Activated CD4-positive, alpha-beta T cell treated with anti-CD3 and anti-CD28 coated beads, Interleukin-2, amount 50 U/mL, for 1 hour (primary cell): ENCODE measurements around the gene SPDYE18.
"Not testable (repeated sequence)": the region's sequence is repeated elsewhere in the genome, so short reads cannot be mapped to it uniquely, and the experiment has no call there.

Source experiments
- DNase-seq: peaks from one replicate; pipeline ENCODE4 v3.0.0-alpha.2; 2020

Gene SPDYE18, protein sequence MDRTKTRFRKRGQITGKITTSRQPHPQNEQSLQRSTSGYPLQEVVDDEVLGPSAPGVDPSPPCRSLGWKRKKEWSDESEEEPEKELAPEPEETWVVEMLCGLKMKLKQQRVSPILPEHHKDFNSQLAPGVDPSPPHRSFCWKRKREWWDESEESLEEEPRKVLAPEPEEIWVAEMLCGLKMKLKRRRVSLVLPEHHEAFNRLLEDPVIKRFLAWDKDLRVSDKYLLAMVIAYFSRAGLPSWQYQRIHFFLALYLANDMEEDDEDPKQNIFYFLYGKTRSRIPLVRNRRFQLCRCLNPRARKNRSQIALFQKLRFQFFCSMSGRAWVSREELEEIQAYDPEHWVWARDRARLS

DNA sequence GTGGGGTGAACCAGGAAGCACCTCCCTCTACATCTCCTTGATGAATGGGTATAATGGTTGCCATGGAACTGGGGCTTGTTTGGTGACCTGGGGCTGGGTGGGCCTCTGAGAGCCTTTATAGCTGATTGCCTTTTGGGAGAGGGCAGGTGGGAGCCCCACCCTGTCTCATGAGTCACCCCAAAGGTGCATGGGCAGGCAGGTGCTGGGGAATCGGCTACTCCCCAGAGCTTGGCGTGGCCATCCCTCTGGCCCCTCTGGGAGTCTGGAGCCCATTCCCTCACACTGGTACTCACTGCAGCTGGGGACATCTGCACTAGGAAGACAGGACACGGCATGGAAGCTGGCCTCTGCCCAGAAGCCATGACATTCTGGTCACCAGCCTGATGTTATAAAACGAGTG is at the start of gene SPDYE18:
Gene SPDYE18 (minus strand): TSS at position 2 of the 400 bp plus-strand sequence. CDS start 2,046 bp downstream, outside the sequence.
- DNase-seq: not testable (repeated sequence)

DNA sequence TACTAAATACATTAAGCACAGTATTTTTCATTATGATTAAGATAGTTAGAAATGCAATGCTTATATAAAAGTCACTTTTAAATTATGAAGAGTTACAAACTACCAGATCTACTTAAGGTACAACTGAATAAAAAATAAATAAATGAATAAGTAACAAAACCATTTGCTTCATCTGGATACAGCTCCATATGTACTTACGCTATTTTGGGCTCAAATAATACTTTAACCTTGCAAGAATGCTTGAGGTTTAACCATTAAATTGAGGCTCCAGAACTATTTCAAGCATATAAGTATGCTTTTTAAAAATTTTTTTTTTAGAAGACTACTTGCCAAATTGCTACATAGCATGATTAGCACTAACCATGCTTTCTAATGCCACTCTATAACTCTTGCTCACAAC is 46.0 kb upstream of the SPDYE18 start:
- DNase-seq: not testable (repeated sequence)

DNA sequence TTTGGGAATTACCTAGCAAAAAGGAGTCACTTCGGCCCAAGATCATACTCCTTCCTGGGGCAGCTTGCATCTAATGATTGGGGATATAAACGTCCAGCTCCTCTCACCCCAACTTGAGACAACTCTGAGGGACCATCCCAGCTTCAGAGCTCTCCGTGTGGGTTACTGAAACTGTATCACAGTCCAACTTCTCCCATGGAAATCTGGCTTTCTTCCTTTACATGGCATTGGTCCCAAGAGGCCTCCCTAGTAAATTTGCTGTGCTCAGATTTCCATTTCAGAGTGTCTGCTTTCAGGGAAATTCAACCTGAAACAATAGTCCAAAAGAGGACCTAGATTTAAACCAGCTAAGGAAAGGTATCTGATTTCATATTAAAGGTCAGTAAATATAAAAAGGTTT is 45.3 kb upstream of the SPDYE18 start:
- DNase-seq: not testable (repeated sequence)

DNA sequence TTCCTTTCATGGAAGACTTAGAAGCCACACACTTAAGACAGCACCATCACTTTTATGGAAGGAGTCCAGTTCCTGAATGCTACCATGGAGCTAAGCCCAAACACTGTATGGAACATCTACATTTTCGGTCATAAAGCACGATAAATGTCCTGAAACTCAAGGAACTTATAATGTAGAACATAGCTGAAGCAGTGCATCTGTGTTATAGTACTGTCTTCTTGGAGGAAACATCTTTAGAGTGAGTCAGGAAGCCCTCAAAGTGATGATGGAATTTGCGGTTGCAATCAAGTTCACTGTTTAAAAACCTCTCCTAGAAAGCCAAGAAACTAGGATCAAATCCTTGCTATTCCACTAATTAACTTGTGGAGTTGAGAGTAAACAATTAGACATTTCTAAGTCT is 43.5 kb upstream of the SPDYE18 start:
- not testable (repeated sequence) for DNase-seq

DNA sequence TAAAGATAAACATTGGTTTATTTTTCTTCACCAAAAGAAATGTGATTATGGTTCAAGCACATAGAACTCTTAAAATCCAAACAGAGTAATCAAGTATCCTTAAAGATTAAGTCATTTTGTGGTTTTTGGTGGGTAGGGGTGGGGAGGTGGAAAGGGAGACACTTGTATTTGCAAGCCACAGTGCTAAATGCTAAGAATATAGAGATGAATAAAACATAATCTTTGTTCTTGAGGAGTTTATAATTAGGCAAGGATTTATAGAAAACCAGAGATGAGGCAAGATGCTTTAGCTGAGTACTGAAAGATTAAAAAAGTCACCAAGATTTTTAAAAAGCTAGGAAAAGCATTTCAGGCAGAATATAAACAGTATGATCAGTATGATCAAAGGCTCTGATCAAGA is 40.3 kb upstream of the SPDYE18 start:
- not testable (repeated sequence) for DNase-seq

DNA sequence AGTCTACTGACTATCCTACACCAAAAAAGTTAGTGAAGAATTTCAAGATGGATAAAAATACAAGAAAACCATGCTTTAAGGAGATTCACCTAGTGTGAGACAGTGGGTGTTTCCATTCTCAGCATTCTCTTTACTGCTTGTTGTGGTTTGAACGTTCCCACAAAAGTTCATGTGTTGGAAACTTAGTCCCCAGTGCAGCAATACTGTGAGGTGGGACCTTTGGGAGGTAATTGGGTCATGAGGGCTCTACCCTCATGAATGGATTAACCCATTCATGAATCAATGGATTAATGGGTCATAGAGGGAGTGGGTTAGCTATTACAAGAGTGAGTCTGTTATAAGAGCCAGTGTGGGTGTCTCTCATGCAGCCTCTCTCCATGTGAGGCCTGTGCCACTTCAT is 38.8 kb upstream of the SPDYE18 start:
- DNase-seq: not testable (repeated sequence)

DNA sequence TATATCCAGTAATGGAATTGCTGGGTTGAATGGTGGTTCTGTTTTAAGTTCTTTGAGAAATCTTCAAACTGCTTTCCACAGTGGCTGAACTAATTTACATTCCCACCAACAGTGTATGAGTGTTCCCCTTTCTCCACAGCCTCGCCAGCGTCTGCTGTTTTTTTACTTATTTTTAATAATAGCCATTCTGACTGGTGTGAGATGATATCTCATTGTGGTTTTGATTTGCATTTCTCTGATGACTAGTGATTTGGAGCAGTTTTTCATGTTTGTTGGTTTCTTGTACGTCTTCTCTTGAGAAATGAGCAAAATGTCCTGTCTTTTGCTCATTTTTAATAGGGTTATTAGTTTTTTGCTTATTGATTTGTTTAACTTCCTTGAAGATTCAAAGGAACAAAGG is 38.1 kb upstream of the SPDYE18 start:
- not testable (repeated sequence) for DNase-seq

DNA sequence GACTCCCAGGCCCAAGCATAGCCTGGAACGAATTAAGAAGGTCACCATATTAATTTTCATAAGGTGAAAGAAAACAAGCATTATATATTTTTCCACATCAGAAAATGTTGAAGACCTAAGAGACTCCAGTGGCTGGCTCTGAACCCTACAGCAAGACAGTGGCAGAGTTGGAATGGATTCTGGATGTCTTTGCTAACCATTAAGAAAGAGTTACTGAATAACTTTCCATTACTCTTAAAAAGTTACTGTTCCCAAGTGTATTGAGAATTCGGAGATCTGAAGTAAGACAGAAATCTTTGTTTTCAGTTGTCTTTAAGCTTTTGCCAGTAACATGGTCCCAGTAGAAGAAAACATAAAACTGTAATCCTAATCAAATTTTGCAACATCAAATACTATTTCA is 29.9 kb upstream of the SPDYE18 start:
- not testable (repeated sequence) for DNase-seq

DNA sequence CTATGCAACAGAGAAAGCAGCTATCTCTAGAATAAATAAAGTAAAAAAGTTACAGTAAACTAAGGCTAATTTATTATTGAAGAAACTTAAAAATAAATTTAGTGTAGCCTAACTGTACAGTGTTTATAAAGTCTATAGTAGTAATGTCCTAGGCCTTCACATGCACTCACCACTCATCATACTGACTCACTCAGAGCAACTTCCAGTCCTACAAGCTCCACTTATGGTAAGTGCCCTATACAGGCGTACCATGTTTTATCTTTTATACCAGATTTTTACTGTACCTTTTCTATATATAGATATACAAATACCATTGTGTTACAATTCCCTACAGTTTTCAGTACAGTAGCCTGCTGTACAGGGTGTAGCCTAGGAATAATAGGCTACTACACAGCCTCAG is 19.8 kb upstream of the SPDYE18 start:
- DNase-seq: not testable (repeated sequence)

DNA sequence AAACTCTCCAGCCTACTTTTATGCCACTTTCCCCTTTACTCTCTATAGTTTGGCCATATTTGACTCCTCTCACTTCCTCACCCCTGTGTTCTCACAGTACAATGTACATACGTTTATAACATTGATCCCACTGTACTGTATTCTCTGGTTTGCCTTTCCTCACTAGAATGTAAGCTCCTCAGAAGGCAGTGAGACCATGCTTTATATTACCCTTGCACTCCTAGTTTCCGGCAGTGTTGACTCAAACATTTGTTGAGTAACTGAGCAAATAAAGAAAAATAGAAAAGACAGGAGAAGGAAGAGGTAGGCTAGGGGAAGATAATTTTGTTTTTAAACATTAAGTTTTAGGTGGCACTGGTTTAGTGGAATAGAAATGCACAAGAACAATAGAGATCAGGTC is 17.9 kb upstream of the SPDYE18 start:
- DNase-seq: not testable (repeated sequence)

DNA sequence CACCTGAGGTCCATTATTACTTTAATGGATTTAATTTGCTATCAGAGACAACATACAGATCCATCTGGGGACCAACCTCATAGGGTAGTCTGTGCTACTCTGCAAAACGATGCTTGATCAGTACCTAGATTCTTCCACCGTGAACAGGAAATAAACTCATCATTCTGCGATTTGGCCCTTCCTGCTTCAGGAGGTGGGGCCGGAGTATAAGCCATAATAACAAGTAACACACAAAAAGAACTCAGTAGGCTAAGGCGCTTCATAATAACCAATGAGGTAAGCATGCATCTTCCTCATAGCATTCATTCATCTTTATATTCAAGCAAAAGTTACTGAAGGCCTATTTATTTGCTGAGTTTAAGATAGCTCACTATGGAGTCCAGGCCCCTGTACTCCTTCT is 17.3 kb upstream of the SPDYE18 start:
- not testable (repeated sequence) for DNase-seq

DNA sequence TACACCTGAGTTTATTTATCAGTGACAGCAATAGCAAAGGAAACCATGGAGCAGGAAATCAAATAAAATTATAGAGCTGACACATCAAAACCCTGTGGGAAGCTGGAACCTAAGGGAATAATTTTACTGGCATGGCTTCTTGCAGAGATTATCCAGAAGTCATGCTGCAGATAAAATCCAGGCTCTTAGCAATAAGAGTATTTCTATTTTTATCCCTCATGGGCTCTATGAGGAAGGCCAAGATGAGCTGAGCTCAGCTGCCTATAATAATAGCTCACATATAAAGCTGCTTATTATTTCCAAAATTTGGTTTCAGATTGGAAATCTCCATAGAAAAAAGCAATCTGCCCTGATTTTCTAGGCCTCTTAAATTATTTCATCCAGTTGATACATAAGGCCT is 16.8 kb upstream of the SPDYE18 start:
- not testable (repeated sequence) for DNase-seq

DNA sequence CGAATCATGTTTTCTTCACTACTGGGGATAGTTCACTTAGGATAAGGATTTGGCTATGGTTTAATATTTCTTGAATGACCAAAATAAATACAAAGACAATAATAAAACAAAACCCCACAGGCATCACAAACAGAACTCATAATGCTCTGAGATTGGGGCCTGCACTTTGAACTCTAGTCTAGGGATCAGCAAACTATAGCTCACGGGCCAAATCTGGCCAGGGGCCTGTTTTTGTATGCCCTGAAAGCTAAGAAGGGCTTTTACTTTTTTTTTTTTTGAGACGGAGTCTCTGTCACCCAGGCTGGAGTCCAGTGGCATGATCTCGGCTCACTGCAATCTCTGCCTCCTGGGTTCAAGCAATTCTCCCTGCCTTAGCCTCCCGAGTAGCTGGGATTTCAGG is 14.7 kb upstream of the SPDYE18 start:
- not testable (repeated sequence) for DNase-seq

DNA sequence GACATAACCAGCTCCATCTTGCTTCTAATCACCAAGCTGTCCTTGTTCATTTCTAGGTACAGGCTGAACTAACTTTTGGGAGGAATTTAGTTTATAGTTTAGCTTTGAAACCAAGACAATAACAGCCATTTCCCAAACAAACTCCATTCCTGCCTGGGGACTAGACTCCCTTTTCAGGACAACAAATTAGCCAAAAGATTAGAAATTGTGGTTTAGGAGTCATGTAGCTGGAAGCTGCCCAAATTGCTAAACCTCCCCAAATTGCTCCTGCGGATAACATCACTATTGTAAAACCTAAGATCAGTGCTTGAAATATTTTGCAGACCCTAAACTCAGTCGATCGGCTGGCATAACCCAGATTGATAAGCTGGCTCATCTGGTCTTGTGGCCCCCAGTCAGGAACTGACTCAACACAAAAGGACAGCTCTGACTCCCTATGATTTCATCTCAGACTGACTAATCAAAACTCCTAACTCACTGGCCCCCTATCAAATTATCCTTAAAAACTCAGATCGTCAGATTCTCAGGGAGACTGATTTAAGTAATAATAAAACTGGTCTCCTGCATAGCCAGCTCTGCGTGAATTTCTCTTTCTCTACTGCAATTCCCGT is 12.5 kb upstream of the SPDYE18 start:
- DNase-seq: not testable (repeated sequence)

DNA sequence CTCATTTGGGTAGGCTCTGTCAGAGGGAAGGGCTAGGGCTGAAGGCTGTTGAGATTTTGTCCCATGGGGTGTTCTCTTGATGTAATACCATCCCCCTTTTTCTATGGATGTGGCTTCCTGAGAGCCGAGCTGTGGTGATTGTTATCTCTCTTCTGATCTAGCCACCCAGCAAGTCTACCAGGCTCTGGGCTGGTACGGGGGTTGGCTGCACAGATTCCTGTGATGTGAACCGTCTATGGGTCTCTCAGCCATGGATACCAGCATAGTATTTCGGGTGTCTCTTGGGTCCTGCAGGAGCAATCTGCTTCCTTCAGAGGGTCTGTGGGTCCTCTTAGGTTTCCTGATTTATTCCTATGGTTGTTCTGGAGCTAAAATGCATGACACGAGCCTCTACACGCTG is 8.8 kb upstream of the SPDYE18 start:
- not testable (repeated sequence) for DNase-seq

DNA sequence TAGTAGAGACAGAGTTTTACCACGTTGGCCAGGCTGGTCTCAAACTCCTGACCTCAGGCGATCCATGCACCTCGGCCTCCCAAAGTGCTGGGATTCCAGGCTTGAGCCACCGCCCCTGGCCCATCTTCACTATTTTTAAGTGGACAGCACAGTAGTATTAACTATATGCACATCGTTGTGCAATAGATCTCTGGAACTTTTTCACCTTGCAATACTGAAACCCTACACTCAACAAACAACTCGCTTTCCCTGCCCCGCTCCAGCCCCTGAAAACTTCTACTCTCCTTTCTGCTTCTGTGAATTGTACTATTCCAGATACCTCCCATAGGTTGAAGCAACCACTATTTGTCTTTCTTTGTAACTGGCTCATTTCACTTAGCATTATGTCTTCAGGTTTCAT is 3.5 kb upstream of the SPDYE18 start:
- not testable (repeated sequence) for DNase-seq

DNA sequence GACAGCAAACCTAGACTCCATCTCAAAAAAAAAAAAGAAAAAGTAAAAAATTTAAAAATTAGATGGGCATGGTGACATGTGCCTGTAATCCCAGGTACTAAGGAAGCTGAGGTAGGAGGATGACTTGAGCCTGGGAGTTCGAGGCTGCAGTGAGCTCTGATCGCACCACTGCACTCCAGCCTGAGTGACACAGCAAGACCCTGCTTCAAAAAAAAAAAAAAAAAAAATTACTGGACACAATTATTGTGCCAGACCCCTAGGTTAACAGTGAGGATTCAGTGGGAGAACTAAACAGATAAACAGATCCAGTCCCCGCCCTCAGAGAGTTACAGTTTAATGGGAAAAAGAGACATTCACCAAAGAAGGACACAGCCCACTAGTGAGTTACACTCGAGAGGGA is 1.4 kb upstream of the SPDYE18 start:
- not testable (repeated sequence) for DNase-seq

DNA sequence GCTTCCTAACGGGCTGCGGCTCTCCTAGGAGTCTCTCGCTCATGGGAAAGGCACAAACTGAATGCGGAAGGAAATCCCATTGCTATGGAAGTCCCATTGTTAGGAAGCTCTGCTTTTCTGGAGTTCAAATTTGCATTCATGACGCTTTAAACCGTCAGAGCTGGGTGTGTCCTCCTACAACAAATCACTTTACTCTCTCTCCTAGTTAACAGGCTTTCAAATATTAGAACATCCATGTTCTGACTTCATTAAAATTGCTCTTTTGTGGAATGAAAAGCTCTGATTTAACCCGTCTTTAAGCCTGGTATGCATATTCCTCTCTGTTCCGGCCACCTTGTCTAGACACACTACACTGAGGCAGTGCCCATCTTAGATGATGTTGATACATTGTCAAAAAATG is 30.1 kb downstream of the SPDYE18 start, which contains the start of gene SPDYE17:
Gene SPDYE17 (minus strand): TSS at position 101 of the 400 bp plus-strand sequence. CDS start 1,791 bp downstream, outside the sequence.
- DNase-seq: not testable (repeated sequence)

DNA sequence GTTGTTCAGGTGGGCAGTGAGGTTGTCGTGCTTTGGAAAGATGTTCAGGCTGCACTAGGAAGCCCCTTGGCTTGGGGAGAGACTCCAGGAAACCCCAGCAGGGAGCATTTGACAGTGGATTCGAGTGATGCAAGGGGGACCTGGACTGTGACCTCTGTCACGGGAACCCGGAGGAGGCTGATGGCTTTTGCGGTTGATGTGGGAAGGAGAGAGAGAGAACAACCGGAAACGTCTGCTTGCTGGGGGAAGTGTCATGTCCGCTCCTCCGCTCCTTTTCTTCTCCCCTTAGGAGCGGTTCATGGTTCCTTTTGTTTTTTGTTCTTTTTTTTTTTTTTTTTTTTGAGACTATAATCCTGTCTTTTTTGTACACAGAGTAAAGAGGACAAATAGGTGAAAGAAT is 36.0 kb downstream of the SPDYE18 start:
- not testable (repeated sequence) for DNase-seq

DNA sequence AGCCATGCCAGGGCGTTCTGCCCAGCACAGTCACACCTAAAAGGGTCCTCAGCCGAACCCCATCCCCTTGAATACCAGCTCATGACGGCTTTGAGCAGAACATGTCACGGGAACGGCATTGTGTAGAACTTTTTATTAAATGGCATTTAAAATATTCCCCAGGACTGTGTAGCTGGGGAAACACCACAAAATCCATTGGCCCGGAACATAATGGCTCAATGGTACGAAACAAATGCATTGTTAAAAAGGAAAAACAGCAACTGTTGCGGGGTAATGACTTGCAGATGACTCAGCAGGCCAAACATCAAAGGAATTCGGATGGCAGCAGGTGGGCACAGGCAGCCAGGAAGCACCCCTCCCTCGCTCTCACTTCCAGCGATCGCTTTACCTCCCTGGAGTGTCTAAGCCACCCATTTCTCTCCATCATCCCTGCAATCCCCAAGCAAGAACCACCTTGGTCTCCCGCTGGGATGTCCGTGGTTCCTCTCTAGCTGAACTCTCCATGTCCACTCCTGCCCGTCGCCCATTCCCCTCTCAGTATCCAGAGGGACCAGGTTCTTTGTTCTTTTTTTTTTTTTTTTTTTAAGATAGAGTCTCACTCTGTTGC is 52.2 kb downstream of the SPDYE18 start:
- DNase-seq: not testable (repeated sequence)

DNA sequence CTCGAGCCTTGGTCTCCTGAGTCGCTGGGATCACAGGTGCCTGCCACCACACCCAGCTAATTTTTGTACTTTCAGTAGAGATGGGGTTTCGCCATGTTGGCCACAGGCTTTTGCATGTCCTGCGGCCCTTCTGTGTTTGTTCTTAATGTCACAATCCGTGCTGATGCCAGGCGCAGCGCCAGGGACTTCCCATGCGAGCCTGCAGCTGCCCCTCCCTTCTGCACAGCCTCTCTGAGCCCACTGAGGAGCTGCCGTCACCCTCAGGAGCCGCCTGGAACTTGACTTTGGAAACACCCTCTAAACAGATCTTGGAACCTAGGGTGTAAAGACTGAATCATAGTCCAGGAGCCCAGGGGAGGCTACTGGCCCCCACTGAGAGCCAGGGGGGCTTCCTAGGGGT is 54.4 kb downstream of the SPDYE18 start:
- not testable (repeated sequence) for DNase-seq

DNA sequence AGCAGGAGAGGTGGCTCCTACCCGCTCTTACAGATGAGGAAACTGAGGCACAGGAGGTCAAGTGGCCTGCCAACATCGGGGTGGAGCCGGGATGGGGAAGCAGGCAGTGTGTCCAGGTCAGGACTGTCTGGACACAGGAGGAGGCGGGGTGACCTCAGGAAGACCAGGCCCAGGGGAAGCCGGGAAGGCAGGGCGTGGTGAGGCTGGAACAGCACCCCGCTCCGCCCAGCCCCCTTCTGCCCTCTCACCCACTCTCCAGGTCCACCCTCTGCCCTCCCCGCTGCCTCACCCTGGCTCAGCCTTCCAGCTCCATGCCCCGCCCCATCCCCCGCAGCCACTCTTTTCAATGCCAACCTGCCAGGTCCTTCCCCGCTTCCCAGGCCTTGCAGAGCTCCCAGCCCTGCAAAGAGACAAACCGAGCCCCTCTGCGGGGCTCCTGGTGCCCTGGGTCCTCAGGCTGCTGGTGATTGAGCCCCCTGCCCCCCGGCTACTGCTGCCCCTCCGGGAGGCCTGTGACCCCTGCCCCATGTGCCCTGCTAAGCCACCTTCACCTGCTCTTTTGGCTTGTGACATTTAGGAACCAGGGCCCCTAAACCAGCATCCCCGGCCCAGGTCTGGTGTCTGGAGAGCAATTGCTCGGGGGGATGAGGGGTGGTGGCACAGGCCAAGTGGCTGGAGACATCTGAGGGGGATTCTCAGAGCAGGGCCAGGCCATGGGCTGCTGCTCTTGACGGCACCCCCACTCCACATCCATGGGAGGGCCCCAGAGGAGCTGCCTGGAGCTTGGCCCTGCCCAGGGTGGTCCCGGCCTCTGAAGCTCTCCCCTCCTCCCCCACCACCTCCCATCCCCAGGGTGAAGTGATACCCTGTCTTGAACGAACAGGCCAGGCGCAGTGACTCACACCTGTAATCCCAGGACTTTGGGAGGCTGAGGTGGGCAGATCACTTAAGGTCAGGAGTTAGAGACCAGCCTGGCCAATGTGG is 55.9 kb downstream of the SPDYE18 start:
- not testable (repeated sequence) for DNase-seq
